Neural progenitor cell (in vitro differentiated cells): ENCODE results near the gene ATP13A3.

Experiments used
- CTCF ChIP-seq: fragments of 200-600 bp; sonication (generic); IDR thresholded peaks from 2 replicates; pipeline ENCODE4 v1.5.1; 2017; ENCODE audit warnings: antibody characterized with exemption, mild to moderate bottlenecking
- EZH2 ChIP-seq: fragments of 200-600 bp; sonication (generic); IDR thresholded peaks from 2 replicates; pipeline ENCODE4 v1.6.1; 2017; ENCODE audit warnings: antibody characterized with exemption, mild to moderate bottlenecking, moderate library complexity

GRCh38 chr3:194481525-194482195 is 5.1 kb downstream of the ATP13A3 start:
- TF ChIP-seq CTCF, result no peak
- no peak for TF ChIP-seq EZH2
